Endometrial microvascular endothelial cells (primary cell): ENCODE data around the gene PRKCZ. TPM values are rescaled to one million over a fixed set of nuclear protein-coding genes. Genes with fewer than 3 reads are reported as not detected.

Experiments used
- in situ Hi-C: cut with HindIII; loops from 2 replicates; pipeline ENCODE4 v1.10.0; 2017; ENCODE audit warnings: low sequenced_read_pairs, low pct_unique_long_range_greater_than_20kb; ENCODE audit errors: inconsistent ontology term
- total RNA-seq: library from RNA; depleted of rRNA; stranded (reverse); fragments of >200 nt; gene quantifications from one replicate; pipeline ENCODE4 v1.2.3, GENCODE V29; 2015; ENCODE audit errors: inconsistent ontology term

Gene PRKCZ
- total RNA-seq, 1 donor from 2014 or later, result 3.6 TPM

- in situ Hi-C loops, result no loop called here
Observed at GRCh38 chr1:2233468-2233867, 183.3 kb downstream of the PRKCZ start.

GRCh38 chr1:2233997-2234761, 184.0 kb downstream of the PRKCZ start:
- in situ Hi-C loops, result no loop called here

GRCh38 chr1:2234762-2235113, 184.5 kb downstream of the PRKCZ start:
- in situ Hi-C loops, result no loop called here

Other genes starting within 250 kb of the PRKCZ start
- 184 TPM for gene GNB1, start 159.3 kb upstream of the PRKCZ start, total RNA-seq
- not detected for gene CALML6, start 135.2 kb upstream of the PRKCZ start, total RNA-seq
- gene TMEM52, start 131.1 kb upstream of the PRKCZ start, total RNA-seq, result not detected
- not detected for gene CFAP74, start 46.6 kb upstream of the PRKCZ start, total RNA-seq
- not detected for gene GABRD, start 31.1 kb upstream of the PRKCZ start, total RNA-seq
- gene FAAP20, start 144.4 kb downstream of the PRKCZ start, total RNA-seq, result 34.9 TPM
- gene SKI, start 177.9 kb downstream of the PRKCZ start, total RNA-seq, result 26.6 TPM